Middle frontal gyrus (tissue), 1 donor: ENCODE results near the gene MMEL1.
"Not testable (repeated sequence)": the region's sequence is repeated elsewhere in the genome, so short reads cannot be mapped to it uniquely, and the experiment has no call there.

Experiments used
- DNase-seq: peaks from one replicate; pipeline ENCODE4 v3.0.0-alpha.2; 2015; ENCODE audit warnings: low spot score; ENCODE audit errors: extremely low spot score

MMEL1 gene

GRCh38 chr1:2559509-2560298 lies 73.1 kb downstream of the MMEL1 start:
- no peak for DNase-seq

- DNase-seq = no peak
Observed at GRCh38 chr1:2558861-2559260, 74.0 kb downstream of the MMEL1 start.

- DNase-seq = no peak
Observed at GRCh38 chr1:2558420-2558819, 74.4 kb downstream of the MMEL1 start.

GRCh38 chr1:2557482-2558400 lies 75.1 kb downstream of the MMEL1 start:
- DNase-seq = no peak

GRCh38 chr1:2556678-2557481 lies 75.9 kb downstream of the MMEL1 start:
- no peak for DNase-seq

GRCh38 chr1:2556277-2556677 lies 76.5 kb downstream of the MMEL1 start, which contains the start of gene TNFRSF14:
Gene TNFRSF14, plus strand, starts transcription at chr1:2556371. Its CDS starts 294 bp downstream, at chr1:2556665.
- no peak for DNase-seq

GRCh38 chr1:2555634-2556276 lies 77.1 kb downstream of the MMEL1 start:
- DNase-seq = no peak

GRCh38 chr1:2554621-2555387 lies 78.0 kb downstream of the MMEL1 start:
- no peak for DNase-seq

GRCh38 chr1:2553871-2554620 lies 78.8 kb downstream of the MMEL1 start:
- no peak for DNase-seq

GRCh38 chr1:2553076-2553475 lies 79.7 kb downstream of the MMEL1 start:
- DNase-seq = not testable (repeated sequence)

- no peak for DNase-seq
Observed at GRCh38 chr1:2552189-2552588, 80.6 kb downstream of the MMEL1 start.

- DNase-seq = not testable (repeated sequence)
Observed at GRCh38 chr1:2551544-2551943, 81.3 kb downstream of the MMEL1 start.

GRCh38 chr1:2550309-2550861 lies 82.4 kb downstream of the MMEL1 start:
- not testable (repeated sequence) for DNase-seq

GRCh38 chr1:2549367-2550029 lies 83.3 kb downstream of the MMEL1 start:
- not testable (repeated sequence) for DNase-seq

- DNase-seq = peak; percentile 67
Observed at GRCh38 chr1:2548068-2548589, 84.7 kb downstream of the MMEL1 start.

GRCh38 chr1:2547210-2548067 lies 85.4 kb downstream of the MMEL1 start:
- DNase-seq = no peak

GRCh38 chr1:2546515-2547209 lies 86.2 kb downstream of the MMEL1 start:
- no peak for DNase-seq
